ENCODE results near the gene LHFPL6. TPM values are rescaled to one million over a fixed set of nuclear protein-coding genes. Genes with fewer than 3 reads are reported as not detected.
A peak's percentile ranks its signal among the peaks of the same experiment; 100 is the strongest.

LHFPL6 gene
- total RNA-seq, 2 donors from 2014 or later = 0.53 to 2.8 TPM

DNA sequence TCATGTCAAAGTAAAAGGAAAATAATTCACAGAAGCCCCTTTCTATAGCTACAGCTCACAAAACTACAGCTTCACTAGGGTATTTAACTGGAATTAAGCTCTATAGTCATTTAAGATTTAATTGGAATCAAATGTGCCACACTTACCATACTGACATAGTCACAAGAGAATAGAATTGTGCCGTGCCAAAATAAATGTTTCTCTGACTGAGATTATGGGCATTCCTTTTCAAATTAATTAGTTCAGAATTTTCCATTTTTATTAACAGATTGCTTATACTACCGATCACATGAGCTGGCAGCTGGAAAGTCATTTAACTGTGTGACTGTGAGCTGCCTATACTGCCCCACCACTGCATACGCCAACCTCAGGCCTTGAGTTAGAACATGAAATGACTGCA, 108.4 kb downstream of the LHFPL6 start:
- Histone ChIP-seq H3K27ac (ENCODE audit: low read depth, low read length) (no peak overlapping the region), H3K4me1 (ENCODE audit: control insufficient read depth, insufficient read depth, low read length) (peaks cover 29% of the 10 kb centered on the region)

DNA sequence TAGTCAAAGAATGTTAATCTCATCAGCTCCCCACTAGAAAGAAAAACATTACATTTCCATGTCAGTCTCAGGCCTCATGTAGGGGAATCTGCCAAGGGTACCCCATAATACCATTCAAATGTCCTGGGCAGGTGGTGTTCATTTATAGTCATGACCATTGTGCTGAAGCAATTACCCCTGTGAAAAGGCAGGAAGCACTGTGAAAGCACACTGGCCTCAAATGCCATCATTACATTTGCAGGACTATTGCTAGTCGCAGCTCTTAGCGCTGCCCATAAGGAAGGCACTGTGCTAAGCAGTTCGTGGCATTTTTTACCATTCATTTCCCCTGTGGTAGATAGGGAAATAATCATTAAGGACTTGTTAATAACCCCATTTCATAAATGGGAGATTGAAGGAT, 109.0 kb downstream of the LHFPL6 start:
- Histone ChIP-seq H3K27me3 (ENCODE audit: control insufficient read depth, insufficient read depth, low read length, poor library complexity, severe bottlenecking) (no peaks in the 10 kb centered on the region), H3K27ac (ENCODE audit: low read depth, low read length) (no peak overlapping the region), H3K9me3 (ENCODE audit: control insufficient read depth, low read length) (no peaks in the 10 kb centered on the region), H3K4me3 (ENCODE audit: low read length) (no peak overlapping the region), H3K4me1 (ENCODE audit: control insufficient read depth, insufficient read depth, low read length) (peaks cover 29% of the 10 kb centered on the region), H3K9ac (ENCODE audit: extremely low read depth, low read length, poor library complexity, severe bottlenecking) (no peak overlapping the region), H3K36me3 (ENCODE audit: control insufficient read depth, insufficient read depth, low read length) (no peaks in the 10 kb centered on the region)
- no peaks in the 10 kb centered on the region for H3K9me3 Mint-ChIP-seq
- TF ChIP-seq, protein P1, sequence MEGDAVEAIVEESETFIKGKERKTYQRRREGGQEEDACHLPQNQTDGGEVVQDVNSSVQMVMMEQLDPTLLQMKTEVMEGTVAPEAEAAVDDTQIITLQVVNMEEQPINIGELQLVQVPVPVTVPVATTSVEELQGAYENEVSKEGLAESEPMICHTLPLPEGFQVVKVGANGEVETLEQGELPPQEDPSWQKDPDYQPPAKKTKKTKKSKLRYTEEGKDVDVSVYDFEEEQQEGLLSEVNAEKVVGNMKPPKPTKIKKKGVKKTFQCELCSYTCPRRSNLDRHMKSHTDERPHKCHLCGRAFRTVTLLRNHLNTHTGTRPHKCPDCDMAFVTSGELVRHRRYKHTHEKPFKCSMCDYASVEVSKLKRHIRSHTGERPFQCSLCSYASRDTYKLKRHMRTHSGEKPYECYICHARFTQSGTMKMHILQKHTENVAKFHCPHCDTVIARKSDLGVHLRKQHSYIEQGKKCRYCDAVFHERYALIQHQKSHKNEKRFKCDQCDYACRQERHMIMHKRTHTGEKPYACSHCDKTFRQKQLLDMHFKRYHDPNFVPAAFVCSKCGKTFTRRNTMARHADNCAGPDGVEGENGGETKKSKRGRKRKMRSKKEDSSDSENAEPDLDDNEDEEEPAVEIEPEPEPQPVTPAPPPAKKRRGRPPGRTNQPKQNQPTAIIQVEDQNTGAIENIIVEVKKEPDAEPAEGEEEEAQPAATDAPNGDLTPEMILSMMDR (conservative IDR thresholded peaks at IDR 0.05) = no peak
- no peak overlapping the region for H3K4me3 Mint-ChIP-seq
- peak; percentile 62 for DNase-seq
- H3K36me3 Mint-ChIP-seq (ENCODE audit: low read depth) = no peaks in the 10 kb centered on the region
- no peak overlapping the region for H3K27ac Mint-ChIP-seq
- H3K27me3 Mint-ChIP-seq (ENCODE audit: insufficient read depth) = peaks cover 6% of the 10 kb centered on the region
- WGBS, 2 experiments (ENCODE audit: insufficient coverage in 1 of 2, insufficient read length in 1 of 2) = 25 to 33% methylated on average over 3 of the region's 3 CpGs
- peaks cover 67% of the 10 kb centered on the region for H3K4me1 Mint-ChIP-seq

More for the DNA sequence above, 108.4 kb downstream of the LHFPL6 start:
- Mint-ChIP-seq H3K9me3 (no peaks in the 10 kb centered on the region), H3K27me3 (ENCODE audit: insufficient read depth) (peaks cover 11% of the 10 kb centered on the region), H3K4me3 (no peak overlapping the region), H3K36me3 (ENCODE audit: low read depth) (no peaks in the 10 kb centered on the region), H3K4me1 (peaks cover 66% of the 10 kb centered on the region), H3K27ac (no peak overlapping the region)
- H3K27me3 ChIP-seq (ENCODE audit: control insufficient read depth, insufficient read depth, low read length, poor library complexity, severe bottlenecking) = no peaks in the 10 kb centered on the region
- TF ChIP-seq, protein P1 (conservative IDR thresholded peaks at IDR 0.05) = no peak
- H3K9me3 ChIP-seq (ENCODE audit: control insufficient read depth, low read length) = no peaks in the 10 kb centered on the region
- no peak overlapping the region for H3K9ac ChIP-seq (ENCODE audit: extremely low read depth, low read length, poor library complexity, severe bottlenecking)
- H3K36me3 ChIP-seq (ENCODE audit: control insufficient read depth, insufficient read depth, low read length) = no peaks in the 10 kb centered on the region
- DNase-seq = no peak
- WGBS, 2 experiments (ENCODE audit: insufficient coverage in 1 of 2, insufficient read length in 1 of 2) = 90 to 94% methylated on average over 2 to 3 of the region's 3 CpGs
- H3K4me3 ChIP-seq (ENCODE audit: low read length) = no peak overlapping the region

DNA sequence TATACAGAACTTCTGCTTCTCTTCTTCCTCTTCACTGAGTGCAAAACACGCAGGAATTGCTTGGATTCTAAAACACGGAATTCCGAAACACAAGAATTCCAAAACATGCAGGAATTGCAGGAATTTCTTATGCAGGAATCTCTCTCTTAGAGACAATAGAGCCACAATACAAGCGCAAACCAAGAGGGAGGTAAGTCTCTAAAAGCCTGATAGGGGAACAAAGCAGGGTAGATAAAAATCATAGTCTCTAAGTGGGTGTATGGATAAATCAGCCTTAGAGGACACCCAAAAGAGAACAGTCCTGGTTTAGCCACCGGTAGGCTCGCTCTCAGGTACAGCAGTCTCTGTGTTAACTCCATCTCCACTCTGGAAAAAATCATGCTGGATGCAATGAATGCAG, 112.9 kb downstream of the LHFPL6 start:
- H3K27ac ChIP-seq (ENCODE audit: low read depth, low read length) = peak overlapping the region; percentile 62
- H3K4me1 ChIP-seq (ENCODE audit: control insufficient read depth, insufficient read depth, low read length) = peaks cover 26% of the 10 kb centered on the region
- H3K4me3 Mint-ChIP-seq = peak overlapping the region; percentile 27
- H3K9ac ChIP-seq (ENCODE audit: extremely low read depth, low read length, poor library complexity, severe bottlenecking) = peak overlapping the region; percentile 31
- H3K27ac Mint-ChIP-seq = peak overlapping the region; percentile 88
- WGBS, 2 experiments (ENCODE audit: insufficient coverage in 1 of 2, insufficient read length in 1 of 2) = 9 to 13% methylated on average over 5 to 6 of the region's 6 CpGs
- H3K4me1 Mint-ChIP-seq = peaks cover 46% of the 10 kb centered on the region
- TF ChIP-seq, protein P1 (conservative IDR thresholded peaks at IDR 0.05) = no peak
- no peaks in the 10 kb centered on the region for H3K36me3 Mint-ChIP-seq (ENCODE audit: low read depth)
- peaks cover 6% of the 10 kb centered on the region for H3K27me3 Mint-ChIP-seq (ENCODE audit: insufficient read depth)
- no peaks in the 10 kb centered on the region for H3K27me3 ChIP-seq (ENCODE audit: control insufficient read depth, insufficient read depth, low read length, poor library complexity, severe bottlenecking)
- H3K9me3 Mint-ChIP-seq = no peaks in the 10 kb centered on the region
- H3K4me3 ChIP-seq (ENCODE audit: low read length) = peak overlapping the region; percentile 54
- no peaks in the 10 kb centered on the region for H3K36me3 ChIP-seq (ENCODE audit: control insufficient read depth, insufficient read depth, low read length)
- peak; percentile 69 for DNase-seq
- no peaks in the 10 kb centered on the region for H3K9me3 ChIP-seq (ENCODE audit: control insufficient read depth, low read length)
